HG03442 (cell line): ENCODE measurements around the gene CSNK1A1.

Experiments used
- ATAC-seq: cut with Tn5 transposase; IDR thresholded peaks from one replicate; pipeline ENCODE4 v1.9.1; 2021; ENCODE audit warnings: mild to moderate bottlenecking, moderate library complexity; ENCODE audit not compliant: unreplicated experiment

The CSNK1A1 gene

GRCh38 chr5:149575131-149575530 is 23.9 kb upstream of the CSNK1A1 start:
- ATAC-seq, result no peak

GRCh38 chr5:149572576-149573231 is 21.5 kb upstream of the CSNK1A1 start:
- no peak for ATAC-seq

GRCh38 chr5:149572170-149572569 is 20.9 kb upstream of the CSNK1A1 start:
- ATAC-seq, result no peak

- no peak for ATAC-seq
Observed at GRCh38 chr5:149567226-149567625, 16.0 kb upstream of the CSNK1A1 start.

- ATAC-seq, result peak; percentile 90
Observed at GRCh38 chr5:149564542-149565140, 13.4 kb upstream of the CSNK1A1 start.

- ATAC-seq, result no peak
Observed at GRCh38 chr5:149563466-149563865, 12.2 kb upstream of the CSNK1A1 start.

- ATAC-seq, result peak; percentile 47
Observed at GRCh38 chr5:149561848-149562247, 10.6 kb upstream of the CSNK1A1 start.

GRCh38 chr5:149559706-149560105 is 8.5 kb upstream of the CSNK1A1 start:
- no peak for ATAC-seq

GRCh38 chr5:149552553-149553160 is 1.4 kb upstream of the CSNK1A1 start:
- no peak for ATAC-seq

GRCh38 chr5:149552038-149552494 is 827 bp upstream of the CSNK1A1 start:
- no peak for ATAC-seq

GRCh38 chr5:149550594-149551226 is 529 bp downstream of the CSNK1A1 start:
- ATAC-seq, result peak; percentile 0

- no peak for ATAC-seq
Observed at GRCh38 chr5:149550268-149550583, 1.0 kb downstream of the CSNK1A1 start.

- ATAC-seq, result peak; percentile 29
Observed at GRCh38 chr5:149549461-149550267, 1.6 kb downstream of the CSNK1A1 start.

- ATAC-seq, result no peak
Observed at GRCh38 chr5:149546974-149547373, 4.3 kb downstream of the CSNK1A1 start.

GRCh38 chr5:149545327-149545726 is 5.9 kb downstream of the CSNK1A1 start:
- no peak for ATAC-seq

- no peak for ATAC-seq
Observed at GRCh38 chr5:149544028-149544420, 7.2 kb downstream of the CSNK1A1 start.

- ATAC-seq, result no peak
Observed at GRCh38 chr5:149543361-149544027, 7.7 kb downstream of the CSNK1A1 start.

GRCh38 chr5:149541893-149542292 is 9.3 kb downstream of the CSNK1A1 start:
- no peak for ATAC-seq

GRCh38 chr5:149540089-149540488 is 11.2 kb downstream of the CSNK1A1 start:
- no peak for ATAC-seq

- ATAC-seq, result no peak
Observed at GRCh38 chr5:149537374-149537975, 13.8 kb downstream of the CSNK1A1 start.
